PFSK-1 (cell line): ENCODE measurements around the gene PLEKHH3.
A peak's percentile ranks its signal among the peaks of the same experiment; 100 is the strongest.

ENCODE experiments used
- FOXP2 ChIP-seq: optimal IDR thresholded peaks from 2 replicates; pipeline ENCODE3; 2011; ENCODE audit warnings: borderline replicate concordance, control low read depth, inconsistent platforms; ENCODE audit not compliant: insufficient read depth; ENCODE audit errors: extremely low read length, extremely low read depth
- POLR2AphosphoS5 ChIP-seq: IDR thresholded peaks from 2 replicates; pipeline ENCODE4 v1.6.1; 2012; ENCODE audit warnings: low read depth, mild to moderate bottlenecking, control low read depth, low read length, moderate library complexity
- SIN3A ChIP-seq: IDR thresholded peaks from 2 replicates; pipeline ENCODE4 v1.6.1; 2012; ENCODE audit warnings: mild to moderate bottlenecking, low read length, moderate library complexity, borderline replicate concordance; ENCODE audit not compliant: insufficient read depth
- TAF1 ChIP-seq: IDR thresholded peaks from 2 replicates; pipeline ENCODE4 v1.6.1; 2012; ENCODE audit warnings: low read length, control low read depth, borderline replicate concordance; ENCODE audit not compliant: insufficient read depth
- TF ChIP-seq, protein P1 (sequence below), 2 experiments: IDR thresholded peaks; 2 replicates each; pipeline versions ENCODE4 v1.6.1 to v1.8.0; 2011 to 2012; ENCODE audit warnings: low read depth in 2 of 2, low read length in 2 of 2, control low read depth in 1 of 2, inconsistent platforms in 1 of 2, mild to moderate bottlenecking in 1 of 2, moderate library complexity in 1 of 2; ENCODE audit not compliant: insufficient read depth in 1 of 2

PLEKHH3 gene

DNA sequence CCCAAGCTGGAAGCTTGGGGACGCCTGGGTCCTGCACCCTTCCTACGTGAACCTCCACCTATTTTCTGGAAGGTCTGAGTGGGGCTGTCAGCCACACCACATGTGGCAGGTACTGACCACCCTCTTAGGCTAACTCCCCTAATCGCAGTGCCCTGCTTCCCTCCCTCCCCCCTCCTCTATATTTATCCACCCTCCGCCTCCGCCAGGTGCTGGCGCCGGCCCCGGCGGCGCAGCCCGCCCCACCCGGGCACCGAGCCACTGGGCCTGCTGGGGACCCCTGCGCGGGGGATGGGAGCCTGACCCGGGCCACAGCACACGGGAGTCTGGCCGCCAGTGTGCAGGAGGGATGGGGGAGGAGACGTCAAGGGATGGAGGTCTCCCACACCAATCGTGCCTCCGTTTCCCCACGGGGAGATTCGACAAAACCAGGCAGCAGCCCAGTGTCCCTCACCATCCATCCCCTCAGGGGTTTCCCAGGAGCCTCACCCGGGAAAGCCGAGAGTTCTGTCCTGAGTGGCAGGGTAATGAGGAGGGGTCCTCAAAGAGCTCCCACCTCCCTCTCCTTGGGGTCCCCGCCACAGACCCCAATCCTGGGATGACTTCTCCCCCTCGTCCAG, 1.3 kb downstream of the PLEKHH3 start:
- TF ChIP-seq TAF1, result no peak
- TF ChIP-seq, protein P1, sequence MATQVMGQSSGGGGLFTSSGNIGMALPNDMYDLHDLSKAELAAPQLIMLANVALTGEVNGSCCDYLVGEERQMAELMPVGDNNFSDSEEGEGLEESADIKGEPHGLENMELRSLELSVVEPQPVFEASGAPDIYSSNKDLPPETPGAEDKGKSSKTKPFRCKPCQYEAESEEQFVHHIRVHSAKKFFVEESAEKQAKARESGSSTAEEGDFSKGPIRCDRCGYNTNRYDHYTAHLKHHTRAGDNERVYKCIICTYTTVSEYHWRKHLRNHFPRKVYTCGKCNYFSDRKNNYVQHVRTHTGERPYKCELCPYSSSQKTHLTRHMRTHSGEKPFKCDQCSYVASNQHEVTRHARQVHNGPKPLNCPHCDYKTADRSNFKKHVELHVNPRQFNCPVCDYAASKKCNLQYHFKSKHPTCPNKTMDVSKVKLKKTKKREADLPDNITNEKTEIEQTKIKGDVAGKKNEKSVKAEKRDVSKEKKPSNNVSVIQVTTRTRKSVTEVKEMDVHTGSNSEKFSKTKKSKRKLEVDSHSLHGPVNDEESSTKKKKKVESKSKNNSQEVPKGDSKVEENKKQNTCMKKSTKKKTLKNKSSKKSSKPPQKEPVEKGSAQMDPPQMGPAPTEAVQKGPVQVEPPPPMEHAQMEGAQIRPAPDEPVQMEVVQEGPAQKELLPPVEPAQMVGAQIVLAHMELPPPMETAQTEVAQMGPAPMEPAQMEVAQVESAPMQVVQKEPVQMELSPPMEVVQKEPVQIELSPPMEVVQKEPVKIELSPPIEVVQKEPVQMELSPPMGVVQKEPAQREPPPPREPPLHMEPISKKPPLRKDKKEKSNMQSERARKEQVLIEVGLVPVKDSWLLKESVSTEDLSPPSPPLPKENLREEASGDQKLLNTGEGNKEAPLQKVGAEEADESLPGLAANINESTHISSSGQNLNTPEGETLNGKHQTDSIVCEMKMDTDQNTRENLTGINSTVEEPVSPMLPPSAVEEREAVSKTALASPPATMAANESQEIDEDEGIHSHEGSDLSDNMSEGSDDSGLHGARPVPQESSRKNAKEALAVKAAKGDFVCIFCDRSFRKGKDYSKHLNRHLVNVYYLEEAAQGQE (IDR thresholded peaks at IDR 0.05; ENCODE audit: insufficient read depth in 1 of 2, low read depth in 2 of 2, low read length in 2 of 2), result peak in 1 of 2 experiments; percentile 35; a peak in 1 of 4 replicates

DNA sequence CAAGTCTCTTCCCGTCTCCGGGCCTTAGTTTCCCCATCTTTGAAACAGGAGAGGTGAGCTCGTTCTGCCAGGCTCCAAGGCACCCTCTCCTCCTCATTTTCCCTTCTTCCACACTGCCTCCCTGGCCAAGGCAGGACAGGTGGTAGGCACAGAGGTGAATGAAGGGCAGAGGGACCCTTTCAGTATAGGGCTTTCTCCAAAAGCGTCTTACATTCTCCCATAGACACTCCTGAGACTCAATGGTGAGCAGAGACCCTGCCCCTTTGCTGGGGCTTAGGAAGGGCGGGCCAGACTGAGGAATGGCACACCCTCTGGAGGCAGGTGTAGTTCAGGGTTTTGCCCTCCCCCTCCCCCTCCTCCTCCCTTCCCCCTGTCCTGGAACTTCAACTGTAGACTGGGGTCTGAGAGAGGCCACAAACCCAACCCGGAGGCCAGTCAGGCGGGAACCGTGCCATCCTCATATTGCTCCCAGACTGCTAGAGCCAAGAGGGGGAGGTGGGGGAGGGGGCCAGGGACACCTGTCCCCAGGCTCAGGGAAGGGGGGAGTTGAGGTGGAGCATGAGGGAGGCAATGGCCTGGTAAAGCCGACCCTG, 1.9 kb downstream of the PLEKHH3 start:
- TF ChIP-seq, protein P1 (IDR thresholded peaks at IDR 0.05; ENCODE audit: insufficient read depth in 1 of 2, low read depth in 2 of 2, low read length in 2 of 2), result no peak
- TF ChIP-seq TAF1, result no peak

DNA sequence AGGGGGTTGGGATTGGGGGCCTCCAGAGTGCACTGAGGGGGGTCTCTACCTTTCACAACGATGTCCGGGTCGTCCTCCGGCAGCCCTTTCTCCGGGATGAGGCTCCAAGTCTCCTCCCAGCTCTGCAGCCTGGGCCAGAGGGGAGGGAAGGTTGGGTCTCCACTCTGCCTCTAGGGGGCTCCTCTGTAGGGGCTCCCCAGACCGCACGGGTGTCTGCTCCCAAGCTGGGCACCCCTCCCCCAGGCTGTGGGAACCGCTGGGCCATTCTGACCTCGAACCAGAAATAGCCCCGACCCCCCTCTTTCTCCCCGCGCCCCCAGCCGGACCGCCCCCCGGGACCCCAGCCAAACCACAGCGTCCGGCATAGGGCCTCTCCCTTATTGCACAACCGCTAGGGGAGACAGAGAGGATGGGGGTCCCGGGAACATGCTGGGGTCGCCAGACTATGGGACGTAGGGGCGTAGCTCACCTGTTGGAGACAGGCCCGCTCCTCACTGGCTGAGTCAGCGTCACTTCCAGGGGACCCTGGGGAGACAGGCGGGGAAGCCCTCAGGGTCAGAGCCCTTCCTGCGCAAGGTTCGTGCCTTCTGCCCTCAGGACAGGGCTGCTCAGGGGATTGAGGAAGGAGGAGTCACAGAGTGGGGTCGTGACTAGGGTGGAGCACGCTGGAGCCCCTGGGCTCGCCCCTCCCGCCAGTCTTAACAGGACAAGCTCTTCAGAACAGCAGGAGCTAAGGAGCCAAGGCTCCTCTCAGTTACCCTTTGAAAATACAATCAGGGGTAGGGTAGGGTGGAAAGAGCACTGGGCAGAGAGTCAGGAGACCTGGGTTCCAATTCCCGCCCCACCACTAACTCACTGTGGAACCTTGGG, 2.7 kb downstream of the PLEKHH3 start:
- TF ChIP-seq SIN3A (no peak), TAF1 (no peak), FOXP2 (no peak), POLR2AphosphoS5 (no peak)
- TF ChIP-seq, protein P1 (IDR thresholded peaks at IDR 0.05; ENCODE audit: insufficient read depth in 1 of 2, low read depth in 2 of 2, low read length in 2 of 2), result no peak

DNA sequence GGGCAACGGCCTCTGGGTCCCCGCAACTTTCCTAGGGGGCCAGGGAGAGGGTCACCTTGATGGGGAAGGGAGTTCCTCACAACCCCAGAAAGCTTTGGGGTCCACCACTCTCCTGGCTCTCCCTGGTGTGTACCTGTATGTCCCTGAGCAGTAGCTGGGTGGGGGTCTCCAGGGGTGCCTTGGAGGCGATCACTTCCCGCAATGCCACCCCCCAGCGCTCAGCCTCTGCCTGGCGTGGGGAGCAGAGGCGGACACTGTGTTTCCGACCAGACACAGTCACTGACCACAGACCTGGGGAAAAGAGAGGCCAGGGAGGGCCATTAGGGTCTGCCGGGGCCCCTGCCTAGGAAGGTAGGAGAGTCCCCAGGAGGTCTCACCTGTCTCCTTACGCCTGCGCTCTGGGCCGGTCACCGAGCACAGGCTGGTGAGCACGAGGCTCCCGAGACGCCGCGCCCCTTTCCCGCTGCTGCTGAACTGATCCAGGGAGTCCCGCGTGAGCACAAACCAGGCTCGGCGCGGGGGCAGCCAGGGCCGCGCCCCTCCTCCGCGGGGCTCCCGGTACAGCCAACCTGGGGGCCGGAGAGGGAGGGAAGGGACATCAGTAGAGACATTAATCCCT, 3.4 kb downstream of the PLEKHH3 start:
- TF ChIP-seq SIN3A, result no peak
- TF ChIP-seq FOXP2, result no peak
- TF ChIP-seq, protein P1 (IDR thresholded peaks at IDR 0.05; ENCODE audit: insufficient read depth in 1 of 2, low read depth in 2 of 2, low read length in 2 of 2), result no peak
- TF ChIP-seq POLR2AphosphoS5, result no peak
- TF ChIP-seq TAF1, result no peak
